Measurements from ENCODE around the gene MPST.
A peak's percentile ranks its signal among the peaks of the same experiment; 100 is the strongest.

MPST gene

DNA sequence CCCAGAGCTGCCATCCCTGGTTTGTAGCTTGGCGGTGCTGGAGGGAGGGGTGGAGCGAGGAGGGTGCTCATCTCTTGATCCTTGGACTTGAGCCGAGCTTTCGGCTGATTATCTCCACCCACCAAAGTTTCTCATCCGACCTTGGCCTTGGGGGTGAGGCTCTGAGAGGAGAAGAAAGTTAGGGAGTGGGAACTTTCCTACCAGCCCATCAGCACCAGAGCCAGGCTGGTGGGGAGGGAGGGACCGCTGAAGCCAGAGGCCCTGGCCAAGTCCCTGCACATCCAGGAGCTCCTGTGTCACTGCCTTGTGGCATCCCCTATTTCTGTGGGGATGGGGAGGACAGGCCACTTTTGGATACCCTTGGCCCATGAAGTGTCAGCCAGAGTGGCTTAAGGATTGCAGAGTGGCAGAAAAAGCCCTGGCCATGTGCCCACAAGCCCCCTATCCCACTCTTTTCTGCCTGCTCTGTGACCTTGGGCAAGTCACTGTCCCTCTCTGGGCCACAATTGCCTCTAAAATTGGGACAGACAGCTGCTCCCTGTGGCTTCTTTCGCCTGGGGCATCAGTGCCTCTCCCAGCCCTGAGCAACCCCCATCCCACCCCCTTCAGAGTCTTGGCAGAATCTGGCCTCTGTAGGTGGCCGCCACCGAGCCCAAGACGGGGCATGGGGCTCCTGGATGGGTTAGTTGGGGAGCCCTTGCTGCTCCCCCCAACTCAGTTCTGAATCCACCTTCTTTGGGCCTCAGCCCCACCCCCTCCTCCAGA is 42.3 kb downstream of the MPST start:
- Histone ChIP-seq H3K4me1 (no peaks in the 10 kb centered on the region), H3K9me3 (no peaks in the 10 kb centered on the region), H3K27me3 (ENCODE audit: low read depth) (no peaks in the 10 kb centered on the region), H3K4me3 (no peak overlapping the region), H3K36me3 (replicated peaks) (no peaks in the 10 kb centered on the region; the same call in 1 of the 2 replicates)
- in situ Hi-C loops (cut with MboI; ENCODE audit: low sequenced_read_pairs), result no loop called here
- DNase-seq (ENCODE audit: low spot score in 2 of 2), result no peak

DNA sequence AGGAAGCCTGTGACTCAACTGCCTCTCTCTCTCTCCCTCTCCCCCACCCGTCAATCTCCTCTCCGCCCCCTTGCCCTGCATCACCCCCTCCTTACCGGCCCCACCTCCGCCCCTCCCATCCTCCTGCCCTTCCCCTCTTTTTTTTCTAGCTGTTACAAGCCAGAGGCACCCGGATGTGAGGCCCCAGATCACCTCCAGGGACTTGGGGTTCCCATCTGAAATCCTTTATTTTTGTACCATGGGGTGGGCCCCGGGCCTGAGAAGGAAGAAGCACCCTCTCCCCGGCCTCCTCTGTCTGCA is 42.8 kb downstream of the MPST start:
- Histone ChIP-seq H3K4me1 (no peaks in the 10 kb centered on the region), H3K9me3 (no peaks in the 10 kb centered on the region), H3K4me3 (no peak overlapping the region), H3K27me3 (ENCODE audit: low read depth) (no peaks in the 10 kb centered on the region), H3K36me3 (replicated peaks) (no peaks in the 10 kb centered on the region; the same call in 1 of the 2 replicates)
- in situ Hi-C loops (cut with MboI; ENCODE audit: low sequenced_read_pairs), result no loop called here
- no peak for DNase-seq (ENCODE audit: low spot score in 2 of 2)

DNA sequence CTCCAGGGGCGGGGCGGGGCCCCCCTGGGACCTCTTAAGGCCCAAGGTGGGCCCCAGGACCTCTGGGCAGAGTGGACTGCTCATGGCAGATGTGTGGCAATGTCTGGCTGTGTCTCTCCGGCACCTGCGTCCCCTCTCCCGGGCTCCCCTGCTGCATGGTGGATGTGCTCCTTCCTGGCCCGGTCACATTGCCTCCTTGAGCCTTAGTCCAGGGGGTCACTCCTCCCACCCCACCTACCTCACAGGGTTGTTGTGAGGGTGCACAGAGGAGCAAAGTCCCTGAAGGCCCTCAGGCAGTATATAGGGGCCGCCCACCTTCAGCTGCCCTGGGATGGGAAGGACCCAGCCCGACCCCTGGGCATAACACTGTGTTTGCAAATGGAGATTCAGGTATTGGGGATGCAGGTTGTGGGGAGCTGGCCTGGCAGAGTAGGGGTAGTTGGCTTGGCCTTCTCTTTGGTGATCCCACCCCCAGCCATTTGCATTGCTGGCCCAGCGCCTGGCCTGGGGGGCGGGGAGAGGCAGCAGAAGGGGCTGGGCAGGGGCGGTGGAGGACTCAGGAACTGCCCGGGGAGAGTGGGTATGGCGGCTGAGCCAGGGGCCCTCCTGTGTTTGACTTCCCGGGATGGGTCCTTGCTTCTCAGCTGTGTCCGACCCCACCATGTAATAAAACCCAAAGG is 43.3 kb downstream of the MPST start:
- in situ Hi-C loops (cut with MboI; ENCODE audit: low sequenced_read_pairs), result no loop called here
- H3K9me3 ChIP-seq, result no peaks in the 10 kb centered on the region
- H3K27me3 ChIP-seq (ENCODE audit: low read depth), result no peaks in the 10 kb centered on the region
- no peaks in the 10 kb centered on the region for H3K36me3 ChIP-seq (replicated peaks)
- no peak overlapping the region for H3K4me3 ChIP-seq
- H3K4me1 ChIP-seq, result no peaks in the 10 kb centered on the region
- no peak for DNase-seq (ENCODE audit: low spot score in 2 of 2)

DNA sequence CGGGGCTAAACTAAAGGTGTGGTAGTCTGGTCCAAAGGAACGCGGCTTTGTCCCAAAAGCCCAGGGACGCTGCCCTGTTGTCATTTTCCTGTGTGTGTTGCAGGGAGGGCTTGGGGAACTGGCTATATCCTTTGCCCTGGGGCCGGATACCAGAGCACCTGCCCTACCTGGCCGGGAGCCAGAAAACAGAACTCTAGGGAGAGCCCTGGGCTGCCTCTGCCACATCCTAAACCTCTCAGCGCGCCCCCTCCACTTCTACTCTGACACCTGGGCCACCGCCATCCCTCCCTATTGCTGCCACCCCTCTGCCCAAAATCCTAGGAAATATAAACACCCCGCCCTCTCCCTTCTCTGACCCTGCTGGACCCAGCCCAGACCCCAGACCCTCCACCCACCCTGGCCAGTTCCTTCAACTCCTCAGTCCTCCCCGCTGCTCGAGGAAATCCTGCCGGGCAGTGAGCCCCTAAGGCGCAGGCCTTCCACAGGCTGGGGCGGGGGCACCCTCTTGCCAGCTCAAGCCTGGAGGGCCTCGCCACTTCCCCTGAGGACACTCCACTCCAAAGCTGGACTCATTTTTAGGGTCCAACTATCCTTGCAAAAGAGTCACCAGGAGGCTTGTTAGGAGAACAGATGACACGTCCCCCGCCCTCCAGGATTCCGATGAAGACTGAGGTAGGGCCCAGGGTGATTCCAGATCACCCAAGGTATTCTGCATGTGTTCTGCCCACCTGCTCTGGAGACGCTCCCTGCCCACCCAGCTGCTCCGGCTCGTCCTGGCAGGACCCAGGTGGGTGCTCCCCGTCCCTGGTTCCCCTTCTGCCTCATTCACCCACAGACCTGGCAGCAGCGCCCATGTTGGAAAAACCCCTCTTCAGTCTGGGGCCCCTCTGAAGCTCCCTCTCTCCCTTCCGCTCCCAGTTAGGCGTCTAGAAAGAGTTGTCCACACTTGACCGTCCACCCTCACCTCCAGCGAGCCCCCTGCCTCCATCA is 44.2 kb downstream of the MPST start:
- in situ Hi-C loops (cut with MboI; ENCODE audit: low sequenced_read_pairs), result no loop called here
- H3K4me3 ChIP-seq, result no peak overlapping the region
- no peaks in the 10 kb centered on the region for H3K27me3 ChIP-seq (ENCODE audit: low read depth)
- H3K9me3 ChIP-seq, result no peaks in the 10 kb centered on the region
- H3K36me3 ChIP-seq (replicated peaks), result no peaks in the 10 kb centered on the region
- H3K4me1 ChIP-seq, result no peaks in the 10 kb centered on the region
- peak in 1 of 2 experiments; percentile 28 for DNase-seq (ENCODE audit: low spot score in 2 of 2)

DNA sequence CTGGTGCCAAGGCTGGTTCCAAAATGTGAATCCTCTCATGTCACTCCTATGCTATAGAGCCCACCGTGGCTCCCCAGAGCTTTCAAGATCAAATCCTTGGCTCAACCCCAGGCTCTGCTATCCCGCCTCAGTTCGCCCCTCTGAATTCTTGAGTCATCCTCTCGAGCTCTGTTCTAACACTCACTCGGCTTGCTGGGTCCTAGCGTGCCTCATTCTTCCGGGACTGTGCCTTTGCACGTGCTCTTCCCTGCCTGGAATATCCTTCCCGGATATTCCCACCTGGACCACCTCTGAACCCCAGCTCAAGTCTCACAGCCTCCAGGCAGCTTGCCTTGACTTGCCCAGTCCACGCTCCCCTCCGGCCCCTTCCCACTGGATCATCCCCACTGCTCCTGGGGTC is 45.0 kb downstream of the MPST start:
- no peaks in the 10 kb centered on the region for H3K27me3 ChIP-seq (ENCODE audit: low read depth)
- no peak overlapping the region for H3K4me3 ChIP-seq
- in situ Hi-C loops (cut with MboI; ENCODE audit: low sequenced_read_pairs), result no loop called here
- H3K36me3 ChIP-seq (replicated peaks), result no peaks in the 10 kb centered on the region
- H3K9me3 ChIP-seq, result no peaks in the 10 kb centered on the region
- DNase-seq (ENCODE audit: low spot score in 2 of 2), result no peak
- no peaks in the 10 kb centered on the region for H3K4me1 ChIP-seq

DNA sequence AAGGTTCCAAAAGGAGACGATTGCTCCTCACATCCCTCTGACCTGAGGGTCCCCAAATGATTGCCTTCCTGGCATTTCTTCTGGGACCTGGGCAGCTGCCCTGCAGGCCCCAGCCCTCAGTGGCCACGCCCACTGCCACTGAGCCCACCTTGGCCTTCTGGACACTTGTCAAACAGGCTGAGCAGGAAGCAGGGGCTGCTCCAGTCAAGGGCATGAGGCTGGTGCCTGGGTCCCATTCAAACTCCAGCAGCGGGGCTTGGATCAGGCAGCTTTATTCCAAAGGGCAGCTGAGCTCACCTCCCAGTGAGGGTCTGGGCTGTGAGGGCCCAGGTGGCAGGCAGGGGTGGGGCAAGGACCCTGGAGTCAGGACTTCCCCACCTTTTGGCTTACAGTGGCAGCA is 45.6 kb downstream of the MPST start:
- in situ Hi-C loops (cut with MboI; ENCODE audit: low sequenced_read_pairs), result no loop called here
- no peak for DNase-seq (ENCODE audit: low spot score in 2 of 2)

DNA sequence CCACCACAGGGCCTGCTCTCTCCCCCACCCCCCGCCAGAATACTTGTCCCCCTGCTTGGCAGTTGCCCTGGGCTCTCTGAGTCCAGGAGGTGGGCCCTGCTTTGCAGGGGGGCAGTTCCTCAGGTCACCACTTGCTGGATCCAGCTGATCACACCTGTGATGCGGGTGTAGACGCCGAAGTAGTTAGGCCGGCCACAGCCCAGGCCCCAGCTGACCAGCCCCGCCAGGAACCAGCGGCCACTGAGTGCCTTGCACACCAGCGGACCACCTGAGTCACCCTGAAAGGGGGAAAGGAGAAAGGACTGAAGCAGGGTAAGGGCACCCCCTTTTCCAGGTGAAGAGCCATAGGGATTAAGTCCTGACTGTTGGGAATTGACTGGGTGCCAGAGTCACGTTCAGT is 46.4 kb downstream of the MPST start:
- Histone ChIP-seq H3K27me3 (ENCODE audit: low read depth) (no peaks in the 10 kb centered on the region; the same call in 1 of the 2 replicates), H3K4me1 (no peaks in the 10 kb centered on the region), H3K9me3 (no peaks in the 10 kb centered on the region), H3K36me3 (replicated peaks) (no peaks in the 10 kb centered on the region), H3K4me3 (no peak overlapping the region)
- in situ Hi-C loops (cut with MboI; ENCODE audit: low sequenced_read_pairs), result no loop called here
- DNase-seq (ENCODE audit: low spot score in 2 of 2), result no peak

More for the DNA sequence above, 45.6 kb downstream of the MPST start:
- Histone ChIP-seq H3K27me3 (ENCODE audit: low read depth) (no peaks in the 10 kb centered on the region; the same call in 1 of the 2 replicates), H3K4me3 (no peak overlapping the region), H3K9me3 (no peaks in the 10 kb centered on the region), H3K36me3 (replicated peaks) (no peaks in the 10 kb centered on the region), H3K4me1 (no peaks in the 10 kb centered on the region)

DNA sequence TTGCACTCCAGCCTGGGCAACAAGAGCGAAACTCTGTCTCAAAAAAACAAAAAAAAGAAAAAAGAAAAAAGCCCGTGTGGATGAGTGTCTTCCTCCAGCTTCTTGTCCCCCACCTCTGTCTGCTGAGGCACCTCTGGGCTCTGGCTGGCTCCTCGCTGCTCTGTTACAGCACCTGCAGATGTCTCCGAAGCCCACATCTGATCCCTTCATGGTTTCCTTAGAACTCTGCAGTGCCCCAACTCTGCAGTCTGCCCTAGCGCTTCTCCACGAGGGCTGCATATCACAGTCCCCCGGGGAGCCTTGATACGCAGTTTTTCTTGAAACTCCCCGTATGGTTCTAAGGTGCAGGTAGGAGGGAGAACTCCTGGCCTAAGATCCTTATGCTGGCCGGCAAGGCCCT is 47.9 kb downstream of the MPST start:
- in situ Hi-C loops (cut with MboI; ENCODE audit: low sequenced_read_pairs), result no loop called here
- Histone ChIP-seq H3K36me3 (replicated peaks) (no peaks in the 10 kb centered on the region), H3K9me3 (no peaks in the 10 kb centered on the region), H3K4me3 (no peak overlapping the region), H3K4me1 (no peaks in the 10 kb centered on the region), H3K27me3 (ENCODE audit: low read depth) (no peaks in the 10 kb centered on the region; the same call in 1 of the 2 replicates)
- DNase-seq (ENCODE audit: low spot score in 2 of 2), result no peak

DNA sequence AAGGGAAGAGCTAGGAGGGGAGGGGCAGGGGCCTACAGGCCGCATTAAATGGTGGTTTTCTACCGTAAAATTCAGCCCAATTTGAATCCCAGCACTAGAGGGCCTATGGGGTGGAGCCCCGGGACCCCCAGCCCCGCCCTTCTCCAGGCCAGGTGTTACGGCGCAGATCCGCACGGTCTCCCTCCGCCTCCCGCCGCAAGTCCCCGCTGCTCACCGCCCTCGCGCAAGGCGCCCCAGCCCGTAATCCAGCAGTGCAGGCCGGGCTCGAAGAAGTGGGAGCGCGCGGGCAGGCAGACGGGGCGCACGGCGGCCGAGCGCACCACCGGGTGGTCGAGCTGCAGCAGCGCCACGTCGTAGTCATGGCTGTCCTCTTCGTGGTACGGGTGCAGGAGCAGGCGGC is 49.3 kb downstream of the MPST start:
- in situ Hi-C loops (cut with MboI; ENCODE audit: low sequenced_read_pairs), result no loop called here
- Histone ChIP-seq H3K4me1 (no peaks in the 10 kb centered on the region), H3K4me3 (no peak overlapping the region), H3K9me3 (no peaks in the 10 kb centered on the region), H3K36me3 (replicated peaks) (no peaks in the 10 kb centered on the region), H3K27me3 (ENCODE audit: low read depth) (no peaks in the 10 kb centered on the region; the same call in 1 of the 2 replicates)
- no peak for DNase-seq (ENCODE audit: low spot score in 2 of 2)

DNA sequence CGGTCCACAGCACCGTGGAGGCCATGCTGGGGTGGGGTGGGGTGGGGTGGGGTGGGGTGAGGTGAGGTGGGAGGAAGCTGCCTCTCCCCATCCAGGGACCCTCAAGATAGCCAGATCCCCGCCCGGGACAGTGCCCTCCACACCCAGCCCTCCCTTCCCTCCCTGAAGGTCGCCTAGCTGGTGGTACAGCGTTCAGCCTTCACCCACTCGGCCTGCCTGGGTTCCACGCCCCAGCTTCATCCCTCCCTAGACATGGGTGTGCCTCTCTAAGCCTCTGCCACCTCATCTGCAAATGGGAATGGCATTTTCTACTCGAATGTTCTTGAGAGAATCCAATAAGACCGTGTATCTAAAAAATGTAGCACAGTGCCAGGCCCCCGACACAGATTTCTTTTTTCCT is 49.8 kb downstream of the MPST start:
- H3K27me3 ChIP-seq (ENCODE audit: low read depth), result peaks cover 3% of the 10 kb centered on the region
- no peaks in the 10 kb centered on the region for H3K36me3 ChIP-seq (replicated peaks)
- no peaks in the 10 kb centered on the region for H3K9me3 ChIP-seq
- in situ Hi-C loops (cut with MboI; ENCODE audit: low sequenced_read_pairs), result no loop called here
- no peaks in the 10 kb centered on the region for H3K4me1 ChIP-seq
- H3K4me3 ChIP-seq, result no peak overlapping the region
- no peak for DNase-seq (ENCODE audit: low spot score in 2 of 2)

DNA sequence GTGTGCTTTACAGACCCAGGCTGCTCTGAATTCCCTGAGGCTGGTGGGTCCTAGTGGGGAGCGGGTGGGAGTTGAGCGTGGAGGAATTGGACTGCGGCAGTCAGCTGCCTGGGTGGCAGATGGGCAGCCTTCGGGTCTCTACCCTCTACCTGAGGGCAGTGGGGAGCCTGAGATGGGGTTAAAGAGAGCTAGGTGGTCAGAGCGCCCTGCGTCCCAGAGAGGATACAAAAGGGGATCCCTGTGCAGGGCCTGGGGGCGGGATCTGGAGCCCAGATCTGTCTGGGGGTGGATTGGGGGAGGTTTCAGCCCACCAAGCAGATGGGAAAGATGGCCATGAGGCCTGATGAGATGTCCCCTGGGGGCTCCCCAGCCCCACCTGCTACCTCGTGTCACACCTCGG is 50.2 kb downstream of the MPST start:
- DNase-seq (ENCODE audit: low spot score in 2 of 2), result no peak
- no peak overlapping the region for H3K4me3 ChIP-seq
- in situ Hi-C loops (cut with MboI; ENCODE audit: low sequenced_read_pairs), result no loop called here
- H3K27me3 ChIP-seq (ENCODE audit: low read depth), result peaks cover 7% of the 10 kb centered on the region
- H3K4me1 ChIP-seq, result no peaks in the 10 kb centered on the region
- H3K9me3 ChIP-seq, result no peaks in the 10 kb centered on the region
- no peaks in the 10 kb centered on the region for H3K36me3 ChIP-seq (replicated peaks)

DNA sequence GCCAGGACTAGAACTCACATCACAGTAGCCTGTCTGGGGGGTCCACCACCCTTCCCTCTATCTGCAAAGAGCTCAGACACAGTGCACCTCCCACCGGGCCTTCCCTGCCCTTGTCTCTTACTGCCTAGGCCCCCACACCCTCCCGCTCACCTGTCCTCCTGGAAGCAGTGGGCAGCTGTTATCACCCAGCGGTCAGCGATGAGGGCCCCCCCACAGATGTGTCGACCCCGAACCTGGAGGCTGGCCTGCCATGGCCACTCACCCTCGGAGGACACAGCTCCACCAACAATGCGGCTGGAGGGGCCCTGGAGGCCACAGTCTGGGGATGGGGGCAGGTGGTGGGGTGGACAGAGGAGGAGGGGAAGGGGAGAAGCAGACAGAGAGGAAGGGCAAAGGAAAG is 50.8 kb downstream of the MPST start:
- Histone ChIP-seq H3K36me3 (replicated peaks) (no peaks in the 10 kb centered on the region), H3K9me3 (no peaks in the 10 kb centered on the region), H3K27me3 (ENCODE audit: low read depth) (peaks cover 14% of the 10 kb centered on the region), H3K4me3 (no peak overlapping the region), H3K4me1 (no peaks in the 10 kb centered on the region)
- DNase-seq (ENCODE audit: low spot score in 2 of 2), result no peak
- in situ Hi-C loops (cut with MboI; ENCODE audit: low sequenced_read_pairs), result no loop called here

DNA sequence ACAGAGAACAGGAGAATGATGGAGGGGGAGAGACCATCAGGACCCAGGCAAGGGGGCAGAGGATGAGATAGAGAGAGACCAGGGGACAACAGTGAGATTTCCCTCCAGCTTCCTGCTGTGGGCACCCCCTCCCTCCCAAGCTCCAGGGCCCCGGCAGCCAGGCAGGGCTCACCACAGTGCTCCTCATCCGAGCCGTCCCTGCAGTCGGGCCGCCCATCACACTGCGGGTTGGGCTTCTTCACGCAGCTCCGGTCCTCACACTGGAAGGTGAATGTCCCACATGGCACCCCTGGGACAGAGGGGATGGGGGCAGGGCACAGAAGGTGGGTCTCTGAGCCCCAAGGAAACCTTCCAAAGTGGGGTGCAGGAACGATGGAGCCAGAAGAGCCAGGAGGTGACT is 51.2 kb downstream of the MPST start:
- Histone ChIP-seq H3K4me3 (no peak overlapping the region), H3K27me3 (ENCODE audit: low read depth) (peaks cover 17% of the 10 kb centered on the region), H3K4me1 (no peaks in the 10 kb centered on the region), H3K9me3 (no peaks in the 10 kb centered on the region), H3K36me3 (replicated peaks) (no peaks in the 10 kb centered on the region)
- DNase-seq (ENCODE audit: low spot score in 2 of 2), result no peak
- in situ Hi-C loops (cut with MboI; ENCODE audit: low sequenced_read_pairs), result no loop called here

Data from HAP-1 (cell line).